Measurements from ENCODE around the gene TMEM38B.

GRCh38 chr9:105670775-105671174 lies 23.6 kb upstream of the TMEM38B start:
- TF ChIP-seq POLR2A (IDR thresholded peaks at IDR 0.05) (no peak), CTCF (IDR thresholded peaks at IDR 0.05) (no peak), POLR2AphosphoS5 (IDR thresholded peaks at IDR 0.05) (no peak)
